ENCODE data around the gene VMAC. TPM values are rescaled to one million over a fixed set of nuclear protein-coding genes. Genes with fewer than 3 reads are reported as not detected.

VMAC gene
- total and polyA plus RNA-seq, 10 donors, result 2.1 to 15.9 (median 11.5) TPM

DNA sequence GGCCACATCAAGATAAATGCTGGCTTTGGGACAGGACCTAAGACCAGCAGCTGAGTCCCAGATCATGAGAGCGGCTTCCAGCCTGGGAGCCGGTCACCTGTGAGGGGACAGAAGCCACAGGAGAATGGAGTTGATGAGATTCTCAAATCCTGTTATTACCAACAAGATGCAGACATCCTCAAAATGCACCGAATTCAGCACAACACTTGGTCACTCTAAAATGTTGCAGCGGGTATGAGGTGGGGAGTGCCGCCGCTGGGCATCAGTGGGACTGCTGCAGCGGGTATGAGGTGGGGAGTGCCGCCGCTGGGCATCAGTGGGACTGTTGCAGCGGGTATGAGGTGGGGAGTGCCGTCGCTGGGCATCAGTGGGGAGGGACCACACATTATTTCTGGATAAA, 52.1 kb downstream of the VMAC start:
- H3K4me3 ChIP-seq, result no peak overlapping the region
- 88 to 96% (median 95%) methylated on average over 12 of the region's 12 CpGs for WGBS, 5 donors
- peaks cover 68 to 100% (median 91%) of the 10 kb centered on the region in 6 donors for H3K4me1 ChIP-seq
- H3K9me3 ChIP-seq, result no peaks in the 10 kb centered on the region
- no peak for DNase-seq
- H3K27ac ChIP-seq, result peak overlapping the region in 1 of 8 donors; percentile 7
- H3K27me3 ChIP-seq (replicated peaks in 1 of 7), result no peaks in the 10 kb centered on the region
- intact Hi-C loops (cut with DNase I; ENCODE audit: low total_unique reads), result no loop called here
- TF ChIP-seq CTCF (IDR thresholded peaks at IDR 0.05 in 8 of 11, conservative IDR thresholded peaks at IDR 0.05 in 3 of 11) (no peak), POLR2AphosphoS5 (IDR thresholded peaks at IDR 0.05) (no peak), POLR2A (IDR thresholded peaks at IDR 0.05) (no peak)
- H3K36me3 ChIP-seq, result peaks cover 0 to 28% (median 0%) of the 10 kb centered on the region in 6 donors

DNA sequence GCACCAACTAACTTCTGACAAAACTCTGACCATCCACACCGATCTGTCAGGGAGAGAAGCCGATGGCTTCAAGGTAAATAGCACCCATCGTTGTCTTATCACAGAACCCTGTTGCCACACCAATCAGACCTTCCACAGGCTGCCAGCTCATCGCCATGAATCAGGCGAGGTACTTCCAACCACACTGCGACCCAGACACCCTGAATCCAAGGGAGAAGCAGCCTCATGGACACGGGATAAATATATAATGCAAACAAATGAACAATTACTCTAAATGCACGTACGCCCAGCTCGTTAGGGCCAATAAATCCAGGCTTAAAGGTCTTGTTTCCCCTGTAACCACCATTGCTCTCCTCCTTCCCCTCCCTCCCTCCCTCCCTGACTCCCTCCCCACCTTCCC, 52.5 kb downstream of the VMAC start:
- intact Hi-C loops (cut with DNase I; ENCODE audit: low total_unique reads), result no loop called here
- TF ChIP-seq POLR2A (IDR thresholded peaks at IDR 0.05), result no peak
- TF ChIP-seq POLR2AphosphoS5 (IDR thresholded peaks at IDR 0.05), result no peak
- TF ChIP-seq CTCF (IDR thresholded peaks at IDR 0.05 in 8 of 11, conservative IDR thresholded peaks at IDR 0.05 in 3 of 11), result no peak
- no peak overlapping the region for H3K27ac ChIP-seq
- peaks cover 68 to 100% (median 91%) of the 10 kb centered on the region in 6 donors for H3K4me1 ChIP-seq
- no peak for DNase-seq
- 84 to 92% (median 88%) methylated on average over 10 of the region's 10 CpGs for WGBS, 5 donors
- H3K9me3 ChIP-seq, result no peaks in the 10 kb centered on the region
- H3K4me3 ChIP-seq, result no peak overlapping the region
- H3K36me3 ChIP-seq, result peaks cover 0 to 26% (median 0%) of the 10 kb centered on the region in 6 donors
- no peaks in the 10 kb centered on the region for H3K27me3 ChIP-seq (replicated peaks in 1 of 7)

GRCh38 chr19:5958074-5958850, 53.6 kb downstream of the VMAC start:
- peaks cover 0 to 26% (median 0%) of the 10 kb centered on the region in 6 donors for H3K36me3 ChIP-seq
- H3K4me1 ChIP-seq, result peaks cover 67 to 100% (median 91%) of the 10 kb centered on the region in 6 donors
- H3K4me3 ChIP-seq, result no peak overlapping the region
- intact Hi-C loops (cut with DNase I; ENCODE audit: low total_unique reads), result no loop called here
- no peak for DNase-seq
- no peak for TF ChIP-seq CTCF (IDR thresholded peaks at IDR 0.05 in 8 of 11, conservative IDR thresholded peaks at IDR 0.05 in 3 of 11)
- TF ChIP-seq POLR2AphosphoS5 (IDR thresholded peaks at IDR 0.05), result peak in 1 of 3 donors; percentile 47
- no peak for TF ChIP-seq POLR2A (IDR thresholded peaks at IDR 0.05)
- peak overlapping the region in 5 of 8 donors; percentile 39 to 90 (median 83) for H3K27ac ChIP-seq
- H3K27me3 ChIP-seq (replicated peaks in 1 of 7), result no peaks in the 10 kb centered on the region
- 78 to 91% (median 81%) methylated on average over 16 to 21 of the region's 21 CpGs for WGBS, 5 donors
- no peaks in the 10 kb centered on the region for H3K9me3 ChIP-seq

DNA sequence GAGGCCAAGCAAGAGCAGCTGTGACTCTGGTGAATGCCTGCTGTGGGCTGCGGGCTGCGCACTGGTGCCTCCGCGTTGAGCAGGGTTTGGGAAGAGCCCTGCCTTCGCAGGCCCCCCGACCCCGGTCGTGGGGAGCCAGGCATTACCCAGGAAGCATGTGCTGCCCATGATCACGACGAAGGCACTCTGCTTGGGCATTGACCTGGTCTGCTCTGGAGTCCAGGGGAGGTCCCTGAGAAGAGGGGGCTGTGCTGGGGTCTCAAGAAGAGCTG, 54.1 kb downstream of the VMAC start:
- TF ChIP-seq POLR2A (IDR thresholded peaks at IDR 0.05) (no peak), POLR2AphosphoS5 (IDR thresholded peaks at IDR 0.05) (no peak), CTCF (IDR thresholded peaks at IDR 0.05 in 8 of 11, conservative IDR thresholded peaks at IDR 0.05 in 3 of 11) (no peak)
- WGBS, 5 donors, result 59 to 93% (median 88%) methylated on average over 5 to 10 of the region's 10 CpGs
- intact Hi-C loops (cut with DNase I; ENCODE audit: low total_unique reads), result no loop called here
- H3K27ac ChIP-seq, result peak overlapping the region in 5 of 8 donors; percentile 39 to 90 (median 83)
- no peak overlapping the region for H3K4me3 ChIP-seq
- peaks cover 0 to 26% (median 0%) of the 10 kb centered on the region in 6 donors for H3K36me3 ChIP-seq
- DNase-seq, result no peak
- peaks cover 62 to 100% (median 91%) of the 10 kb centered on the region in 6 donors for H3K4me1 ChIP-seq
- no peaks in the 10 kb centered on the region for H3K9me3 ChIP-seq
- H3K27me3 ChIP-seq (replicated peaks in 1 of 7), result no peaks in the 10 kb centered on the region

All from spleen (tissue), 11 donors.